Endodermal cell (in vitro differentiated cells): ENCODE results near the gene MPPED2. TPM values are rescaled to one million over a fixed set of nuclear protein-coding genes. Genes with fewer than 3 reads are reported as not detected.

Experiments used
- DNase-seq: peaks from one replicate; pipeline ENCODE4 v3.0.0-alpha.2; 2017
- H3K27ac ChIP-seq: 2 replicates; pipeline ENCODE4 v1.5.1; 2013; ENCODE audit warnings: mild to moderate bottlenecking, low read depth, low read length, moderate library complexity
- H3K27me3 ChIP-seq: 2 replicates; pipeline ENCODE4 v1.6.1; 2013; ENCODE audit warnings: mild to moderate bottlenecking, low read length, moderate library complexity; ENCODE audit not compliant: insufficient read depth, control insufficient read depth, poor library complexity, severe bottlenecking
- H3K36me3 ChIP-seq: 2 replicates; pipeline ENCODE4 v1.7.0; 2013; ENCODE audit warnings: mild to moderate bottlenecking, low read length, moderate library complexity; ENCODE audit not compliant: control insufficient read depth, insufficient read depth
- H3K4me1 ChIP-seq: one replicate; pipeline ENCODE4 v1.7.0; 2013; ENCODE audit warnings: low read length; ENCODE audit not compliant: control insufficient read depth, insufficient read depth
- H3K4me3 ChIP-seq: 2 replicates; pipeline ENCODE4 v1.5.1; 2013; ENCODE audit warnings: mild to moderate bottlenecking, low read length, moderate library complexity
- H3K9ac ChIP-seq: 2 replicates; pipeline ENCODE4 v1.6.1; 2013; ENCODE audit warnings: mild to moderate bottlenecking, low read length, moderate library complexity; ENCODE audit not compliant: poor library complexity, severe bottlenecking; ENCODE audit errors: extremely low read depth
- H3K9me3 ChIP-seq: 2 replicates; pipeline ENCODE4 v1.6.1; 2013; ENCODE audit warnings: mild to moderate bottlenecking, low read length, moderate library complexity; ENCODE audit not compliant: control insufficient read depth
- H3K27ac Mint-ChIP-seq: 2 replicates; pipeline ENCODE4 v1.8.0; 2020; ENCODE audit warnings: mixed read lengths
- H3K27me3 Mint-ChIP-seq: 2 replicates; pipeline ENCODE4 v1.8.0; 2021; ENCODE audit warnings: mild to moderate bottlenecking, mixed read lengths; ENCODE audit not compliant: insufficient read depth
- H3K36me3 Mint-ChIP-seq: 2 replicates; pipeline ENCODE4 v1.8.0; 2020; ENCODE audit warnings: low read depth, mixed read lengths
- H3K4me1 Mint-ChIP-seq: 2 replicates; pipeline ENCODE4 v1.8.0; 2020; ENCODE audit warnings: mixed read lengths
- H3K4me3 Mint-ChIP-seq: 2 replicates; pipeline ENCODE4 v1.8.0; 2020; ENCODE audit warnings: mild to moderate bottlenecking, moderate library complexity, mixed read lengths
- H3K9me3 Mint-ChIP-seq: 2 replicates; pipeline ENCODE4 v1.8.0; 2020; ENCODE audit warnings: mild to moderate bottlenecking, mixed read lengths
- WGBS, 2 experiments: methylation state at CpG; one replicate each; pipeline versions ENCODE4 v1.1.5 to v1.1.7; 2013; ENCODE audit warnings: missing lambda C conversion rate in 2 of 2, mixed read lengths in 1 of 2; ENCODE audit not compliant: insufficient coverage in 1 of 2, insufficient read length in 1 of 2; 5-methylcytosine and 5-hydroxymethylcytosine counted together
- long read RNA-seq, 4 experiments: library from polyadenylated mRNA in 2 of 4; library from RNA in 1 of 4; library from capped mRNA in 1 of 4; stranded (forward) in 3 of 4; unstranded in 1 of 4; transcript quantifications; one replicate each; pipeline ENCODE4 v2.0.0, GENCODE V29; 2020 to 2021; ENCODE audit warnings: inconsistent platforms in 1 of 4
- polyA plus RNA-seq, 2 experiments: library from polyadenylated mRNA; stranded (reverse); fragments of 50-300 nt; gene quantifications; one replicate each; pipeline ENCODE4 v1.2.3, GENCODE V29; 2013
- total RNA-seq, 2 donors: library from RNA; stranded (reverse); fragmentation: NEBNext Ultra II Directional in 1 of 2; extraction: Animal tissue kit (Norgen Biotek cat#: 25700) in 1 of 2; gene quantifications; 2 replicates in 1 of 2; 3 replicates in 1 of 2; pipeline ENCODE4 v1.2.1, GENCODE V29; 2021
- TF ChIP-seq, protein P1 (sequence below): fragments of 200-600 bp; sonication (generic); conservative IDR thresholded peaks from 2 replicates; pipeline ENCODE4 v1.5.0; 2021; ENCODE audit warnings: antibody characterized with exemption, mild to moderate bottlenecking

Gene MPPED2, protein sequence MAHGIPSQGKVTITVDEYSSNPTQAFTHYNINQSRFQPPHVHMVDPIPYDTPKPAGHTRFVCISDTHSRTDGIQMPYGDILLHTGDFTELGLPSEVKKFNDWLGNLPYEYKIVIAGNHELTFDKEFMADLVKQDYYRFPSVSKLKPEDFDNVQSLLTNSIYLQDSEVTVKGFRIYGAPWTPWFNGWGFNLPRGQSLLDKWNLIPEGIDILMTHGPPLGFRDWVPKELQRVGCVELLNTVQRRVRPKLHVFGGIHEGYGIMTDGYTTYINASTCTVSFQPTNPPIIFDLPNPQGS
- 10 to 100 TPM in 1 of 2 donors, 1 to 10 TPM in 1; 1.5 to 16.4 TPM for total RNA-seq
- 4.6 TPM for polyA plus RNA-seq (2013, experiment 1 of 2)
- polyA plus RNA-seq (2013, experiment 2 of 2) = 3.0 TPM
- long read RNA-seq, experiment 1, partial matches to known transcripts = 0 of 1 reads
- long read RNA-seq, experiment 1, other reads (novel, unspliced or antisense) = 1 of 1 reads
- long read RNA-seq, experiment 2, partial matches to known transcripts = 0 of 5 reads
- long read RNA-seq, experiment 2, other reads (novel, unspliced or antisense) = 5 of 5 reads
- long read RNA-seq, experiment 3, partial matches to known transcripts = 2 of 29 reads
- long read RNA-seq, experiment 3, other reads (novel, unspliced or antisense) = 27 of 29 reads
- long read RNA-seq, experiment 4, partial matches to known transcripts = 0 of 2 reads
- long read RNA-seq, experiment 4, other reads (novel, unspliced or antisense) = 2 of 2 reads

DNA sequence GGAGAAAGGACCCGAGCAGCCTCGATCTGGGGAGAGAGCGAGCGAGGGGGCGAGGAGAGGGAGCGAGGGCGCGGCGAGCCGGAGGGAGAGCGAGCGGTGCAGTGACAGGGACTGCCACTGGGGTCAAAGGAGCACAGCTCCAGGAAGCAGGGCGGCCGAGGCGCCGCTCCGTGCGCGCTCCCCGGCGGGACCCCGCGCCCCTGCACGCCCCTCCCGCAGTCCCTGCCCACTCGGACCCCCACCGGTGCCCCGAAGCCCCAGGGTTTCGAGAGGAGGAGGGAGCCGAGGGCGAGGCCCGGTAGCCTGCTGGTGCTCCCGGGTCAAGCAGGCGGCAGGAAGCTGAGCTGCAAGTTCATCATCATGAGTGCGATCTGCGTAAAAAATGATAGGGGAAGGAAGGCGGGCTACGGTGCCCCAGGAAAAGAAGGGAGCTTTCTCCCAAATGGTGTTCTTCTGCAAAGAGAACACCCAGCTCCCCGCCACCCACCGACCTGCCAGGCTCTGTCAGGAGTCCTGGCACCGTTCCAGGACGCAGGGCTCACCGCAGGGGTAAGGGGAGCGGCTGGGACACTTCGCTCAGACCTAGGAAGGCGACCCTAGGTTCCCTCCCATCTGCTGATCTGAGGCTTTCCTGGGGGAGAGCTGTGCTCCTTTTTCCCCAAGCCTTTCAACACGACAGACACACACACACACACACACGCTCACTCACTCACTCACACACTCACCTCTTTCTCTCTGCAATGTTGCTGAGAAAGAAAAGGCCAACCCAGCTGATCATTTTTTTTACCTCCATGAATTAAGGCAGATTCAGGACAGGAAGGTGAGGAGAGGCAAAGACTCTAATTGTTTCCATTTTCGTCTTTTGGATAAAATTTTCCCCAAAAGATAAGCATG lies at the start of gene MPPED2:
MPPED2 (minus strand) TSS at position 103 of the 894 bp plus-strand sequence. CDS start 5,980 bp downstream, outside the sequence.
- Mint-ChIP-seq H3K27me3 (peaks cover 34% of the 10 kb centered on the region), H3K27ac (no peak within 1 kb of the TSS), H3K36me3 (no peaks in the 10 kb centered on the region), H3K9me3 (no peaks in the 10 kb centered on the region), H3K4me1 (peaks cover 16% of the 10 kb centered on the region), H3K4me3 (peak within 1 kb of the TSS; percentile 73)
- TF ChIP-seq, protein P1, sequence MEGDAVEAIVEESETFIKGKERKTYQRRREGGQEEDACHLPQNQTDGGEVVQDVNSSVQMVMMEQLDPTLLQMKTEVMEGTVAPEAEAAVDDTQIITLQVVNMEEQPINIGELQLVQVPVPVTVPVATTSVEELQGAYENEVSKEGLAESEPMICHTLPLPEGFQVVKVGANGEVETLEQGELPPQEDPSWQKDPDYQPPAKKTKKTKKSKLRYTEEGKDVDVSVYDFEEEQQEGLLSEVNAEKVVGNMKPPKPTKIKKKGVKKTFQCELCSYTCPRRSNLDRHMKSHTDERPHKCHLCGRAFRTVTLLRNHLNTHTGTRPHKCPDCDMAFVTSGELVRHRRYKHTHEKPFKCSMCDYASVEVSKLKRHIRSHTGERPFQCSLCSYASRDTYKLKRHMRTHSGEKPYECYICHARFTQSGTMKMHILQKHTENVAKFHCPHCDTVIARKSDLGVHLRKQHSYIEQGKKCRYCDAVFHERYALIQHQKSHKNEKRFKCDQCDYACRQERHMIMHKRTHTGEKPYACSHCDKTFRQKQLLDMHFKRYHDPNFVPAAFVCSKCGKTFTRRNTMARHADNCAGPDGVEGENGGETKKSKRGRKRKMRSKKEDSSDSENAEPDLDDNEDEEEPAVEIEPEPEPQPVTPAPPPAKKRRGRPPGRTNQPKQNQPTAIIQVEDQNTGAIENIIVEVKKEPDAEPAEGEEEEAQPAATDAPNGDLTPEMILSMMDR = peak; percentile 85
- Histone ChIP-seq H3K36me3 (no peaks in the 10 kb centered on the region), H3K4me1 (no peaks in the 10 kb centered on the region), H3K27ac (no peak within 1 kb of the TSS), H3K9ac (peak within 1 kb of the TSS; percentile 29), H3K27me3 (peaks cover 38% of the 10 kb centered on the region), H3K9me3 (no peaks in the 10 kb centered on the region), H3K4me3 (peak within 1 kb of the TSS; percentile 82)
- 2 to 5% methylated on average over 13 to 49 of the region's 49 CpGs for WGBS, 2 experiments
- peak; percentile 93 for DNase-seq

DNA sequence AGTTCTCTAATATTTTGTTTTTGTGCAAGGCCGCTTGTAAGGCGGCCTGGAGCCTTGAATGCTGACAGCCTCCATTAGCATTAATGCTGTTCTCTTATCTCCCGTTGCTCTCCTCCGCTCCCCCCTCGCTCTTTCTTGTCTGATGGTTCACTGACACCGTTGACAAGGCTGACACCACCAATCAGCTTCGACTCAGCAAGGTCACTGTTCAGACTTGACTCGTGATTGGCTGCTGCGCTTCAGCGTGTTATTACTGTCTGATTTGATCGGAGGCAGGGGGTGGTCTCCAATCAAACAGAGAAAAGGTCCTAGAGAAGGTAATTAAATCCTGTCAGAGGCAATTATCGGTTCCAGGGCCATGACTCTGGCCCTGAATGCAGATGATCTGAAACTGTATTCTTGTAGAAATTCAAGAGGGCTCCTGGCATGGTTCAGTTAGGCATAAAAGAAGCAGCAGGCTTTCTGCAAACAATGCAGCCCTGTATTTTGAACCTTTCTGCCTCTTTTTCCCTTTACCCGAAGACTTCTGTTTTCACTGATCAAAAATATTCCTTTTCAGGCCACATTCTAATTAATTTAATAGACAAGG lies 49.3 kb upstream of the MPPED2 start:
- Histone ChIP-seq H3K9me3 (no peaks in the 10 kb centered on the region), H3K27me3 (no peaks in the 10 kb centered on the region), H3K36me3 (no peaks in the 10 kb centered on the region), H3K4me3 (peak overlapping the region; percentile 4), H3K4me1 (no peaks in the 10 kb centered on the region), H3K9ac (no peak overlapping the region), H3K27ac (peak overlapping the region; percentile 10)
- H3K4me3 Mint-ChIP-seq = peak overlapping the region; percentile 36
- H3K36me3 Mint-ChIP-seq = no peaks in the 10 kb centered on the region
- H3K27ac Mint-ChIP-seq = no peak overlapping the region
- TF ChIP-seq, protein P1 = no peak
- H3K4me1 Mint-ChIP-seq = peaks cover 23% of the 10 kb centered on the region
- WGBS, 2 experiments = 56% methylated on average over 8 to 13 of the region's 13 CpGs
- no peaks in the 10 kb centered on the region for H3K27me3 Mint-ChIP-seq
- DNase-seq = peak; percentile 88
- no peaks in the 10 kb centered on the region for H3K9me3 Mint-ChIP-seq

DNA sequence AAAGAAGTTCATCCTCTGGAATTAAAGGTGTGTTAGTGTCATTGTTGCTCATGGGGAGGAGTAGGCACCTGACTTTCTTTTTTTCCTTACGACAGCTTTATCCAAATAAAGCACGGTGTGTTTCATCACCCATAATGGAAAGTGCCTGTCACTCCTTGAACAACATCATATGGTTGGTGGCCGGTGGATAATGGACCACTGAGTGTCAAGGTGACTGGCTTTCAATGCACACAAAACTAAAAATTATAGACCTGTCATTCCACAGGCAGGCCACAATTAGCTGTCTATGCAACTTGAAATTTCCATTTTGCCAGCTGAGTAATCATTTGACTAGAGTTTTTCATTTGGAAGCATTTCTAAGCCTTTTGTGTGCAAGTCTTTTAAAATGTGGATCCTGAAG lies 45.0 kb upstream of the MPPED2 start:
- H3K9ac ChIP-seq = no peak overlapping the region
- WGBS, 2 experiments = 89 to 92% methylated on average over 3 of the region's 3 CpGs
- Mint-ChIP-seq H3K9me3 (no peaks in the 10 kb centered on the region), H3K36me3 (no peaks in the 10 kb centered on the region), H3K27ac (no peak overlapping the region), H3K4me3 (no peak overlapping the region), H3K27me3 (no peaks in the 10 kb centered on the region), H3K4me1 (peaks cover 43% of the 10 kb centered on the region)
- no peak overlapping the region for H3K4me3 ChIP-seq
- no peaks in the 10 kb centered on the region for H3K9me3 ChIP-seq
- H3K4me1 ChIP-seq = peaks cover 2% of the 10 kb centered on the region
- no peak for DNase-seq
- TF ChIP-seq, protein P1 = no peak
- no peak overlapping the region for H3K27ac ChIP-seq
- H3K27me3 ChIP-seq = no peaks in the 10 kb centered on the region
- H3K36me3 ChIP-seq = no peaks in the 10 kb centered on the region
